HG03575 (cell line): ENCODE data around the gene IGF2R.
"Not testable (repeated sequence)": the region's sequence is repeated elsewhere in the genome, so short reads cannot be mapped to it uniquely, and the experiment has no call there.

Experiments
- ATAC-seq: cut with Tn5 transposase; IDR thresholded peaks from one replicate; pipeline ENCODE4 v1.9.1; 2021; ENCODE audit not compliant: unreplicated experiment, insufficient number of reproducible peaks, low FRiP score; ENCODE audit errors: extremely low read depth

IGF2R gene

DNA sequence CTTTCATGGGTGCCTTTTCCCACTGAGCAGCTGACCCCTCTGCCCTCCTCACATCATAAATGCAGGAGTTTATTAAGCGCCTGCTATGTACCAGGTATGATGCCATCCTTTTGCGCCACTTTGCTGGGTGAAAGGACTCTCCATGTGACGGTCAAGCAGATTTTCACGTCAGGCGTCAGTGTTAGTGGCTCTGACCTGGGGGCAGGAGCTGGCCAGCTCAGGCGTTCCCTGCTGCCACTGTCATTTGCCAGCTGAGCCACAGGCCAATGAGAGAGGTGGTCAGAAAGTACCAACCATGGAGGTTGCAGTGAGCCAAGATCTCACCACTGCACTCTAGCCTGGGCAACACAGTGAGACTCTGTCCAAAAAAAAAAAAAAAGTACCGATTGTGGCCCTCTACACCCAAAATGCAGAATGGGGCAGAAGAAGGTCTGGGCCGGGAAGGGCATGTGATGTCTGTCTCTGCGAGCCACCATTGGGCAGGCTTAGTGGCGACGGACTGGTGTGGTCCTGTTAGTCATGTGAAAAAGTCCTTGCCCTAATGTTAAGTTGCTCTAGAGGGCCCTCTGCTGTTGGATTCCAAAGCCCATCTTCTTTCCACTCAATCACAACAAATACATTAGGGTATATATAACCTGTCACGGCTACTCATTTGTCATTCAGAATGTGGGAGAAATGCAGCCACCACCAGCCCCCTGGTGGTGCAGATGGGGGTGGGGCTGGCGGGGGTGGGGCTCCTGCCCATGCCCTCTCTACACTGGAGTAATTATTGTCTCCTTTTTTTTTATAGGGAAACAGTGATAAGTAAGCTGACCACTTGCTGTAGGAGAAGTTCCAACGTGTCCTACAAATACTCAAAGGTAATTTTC, 134.3 kb downstream of the IGF2R start:
- ATAC-seq = no peak

- ATAC-seq = no peak
These were observed 134.9 kb downstream of the IGF2R start for GRCh38 chr6:160103825-160104100.

DNA sequence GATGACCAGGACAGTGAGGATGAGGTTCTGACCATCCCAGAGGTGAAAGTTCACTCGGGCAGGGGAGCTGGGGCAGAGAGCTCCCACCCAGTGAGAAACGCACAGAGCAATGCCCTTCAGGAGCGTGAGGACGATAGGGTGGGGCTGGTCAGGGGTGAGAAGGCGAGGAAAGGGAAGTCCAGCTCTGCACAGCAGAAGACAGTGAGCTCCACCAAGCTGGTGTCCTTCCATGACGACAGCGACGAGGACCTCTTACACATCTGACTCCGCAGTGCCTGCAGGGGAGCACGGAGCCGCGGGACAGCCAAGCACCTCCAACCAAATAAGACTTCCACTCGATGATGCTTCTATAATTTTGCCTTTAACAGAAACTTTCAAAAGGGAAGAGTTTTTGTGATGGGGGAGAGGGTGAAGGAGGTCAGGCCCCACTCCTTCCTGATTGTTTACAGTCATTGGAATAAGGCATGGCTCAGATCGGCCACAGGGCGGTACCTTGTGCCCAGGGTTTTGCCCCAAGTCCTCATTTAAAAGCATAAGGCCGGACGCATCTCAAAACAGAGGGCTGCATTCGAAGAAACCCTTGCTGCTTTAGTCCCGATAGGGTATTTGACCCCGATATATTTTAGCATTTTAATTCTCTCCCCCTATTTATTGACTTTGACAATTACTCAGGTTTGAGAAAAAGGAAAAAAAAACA, 136.1 kb downstream of the IGF2R start:
- no peak for ATAC-seq

DNA sequence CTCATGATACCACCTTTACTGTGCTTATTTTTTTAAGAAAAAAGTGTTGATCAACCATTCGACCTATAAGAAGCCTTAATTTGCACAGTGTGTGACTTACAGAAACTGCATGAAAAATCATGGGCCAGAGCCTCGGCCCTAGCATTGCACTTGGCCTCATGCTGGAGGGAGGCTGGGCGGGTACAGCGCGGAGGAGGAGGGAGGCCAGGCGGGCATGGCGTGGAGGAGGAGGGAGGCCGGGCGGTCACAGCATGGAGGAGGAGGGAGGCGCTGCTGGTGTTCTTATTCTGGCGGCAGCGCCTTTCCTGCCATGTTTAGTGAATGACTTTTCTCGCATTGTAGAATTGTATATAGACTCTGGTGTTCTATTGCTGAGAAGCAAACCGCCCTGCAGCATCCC, 137.1 kb downstream of the IGF2R start:
- no peak for ATAC-seq

DNA sequence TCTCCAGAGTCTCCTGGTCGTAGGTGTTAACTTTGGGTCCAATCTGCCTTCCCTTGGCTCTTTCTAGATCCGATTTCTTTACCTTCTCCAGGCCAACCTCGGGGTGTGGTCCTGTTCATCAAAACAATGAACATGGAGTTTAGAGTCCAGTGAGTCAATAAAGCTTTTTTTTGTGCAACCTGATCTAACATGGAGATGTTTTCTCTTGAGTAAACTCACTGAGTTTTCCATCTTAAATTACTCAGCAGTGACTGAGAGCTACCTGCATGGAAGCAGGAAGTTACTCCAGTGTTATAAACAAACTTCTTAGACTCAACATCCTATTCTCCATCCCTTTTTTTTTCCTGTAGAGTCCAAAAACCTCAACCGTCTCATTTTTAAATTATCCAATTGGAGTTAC, 137.8 kb downstream of the IGF2R start:
- no peak for ATAC-seq

DNA sequence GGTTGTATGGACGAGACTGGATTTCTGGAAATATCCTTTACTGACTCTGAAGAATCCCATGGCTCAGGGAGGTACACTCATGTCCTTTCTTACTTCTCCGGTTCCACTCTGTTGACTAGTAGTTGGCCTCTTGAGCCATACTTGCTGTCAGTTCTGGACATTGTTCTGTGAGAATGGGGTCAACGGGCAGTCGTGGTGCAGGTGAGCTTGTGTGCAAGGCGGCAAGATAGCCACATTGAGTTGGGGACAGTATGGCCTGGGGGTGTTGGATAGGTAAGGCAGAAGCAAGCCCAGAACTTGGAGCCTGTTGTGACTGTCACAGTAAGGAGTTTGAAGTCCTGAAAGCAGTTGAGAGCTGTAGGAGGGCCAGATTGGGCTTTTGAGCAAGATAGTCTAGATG, 139.2 kb downstream of the IGF2R start:
- ATAC-seq = no peak

DNA sequence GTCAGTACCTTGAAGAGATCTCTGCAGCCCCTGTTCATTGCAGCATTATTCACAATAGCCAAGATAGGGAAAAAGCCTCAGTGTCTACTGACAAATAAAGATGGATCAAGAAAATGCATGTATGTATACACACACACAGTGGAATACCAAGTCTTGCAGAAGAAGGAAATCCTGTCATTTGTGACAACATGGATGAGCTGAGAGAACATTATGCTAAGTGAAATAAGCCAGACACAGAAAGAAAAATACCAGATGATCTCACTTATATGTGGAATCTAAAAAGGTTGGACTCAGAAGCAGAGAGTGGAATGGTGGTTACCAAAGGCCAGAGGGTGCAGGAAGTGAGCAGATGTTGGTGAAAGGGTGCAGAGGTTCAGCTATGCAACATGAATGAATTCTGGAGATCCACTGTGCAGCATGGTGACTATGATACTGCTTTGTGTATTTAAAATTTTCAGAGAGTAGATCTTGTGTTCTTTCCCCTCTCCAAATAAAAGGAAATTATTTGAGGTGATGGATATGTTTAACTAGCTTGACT, 141.8 kb downstream of the IGF2R start:
- no peak for ATAC-seq

GRCh38 chr6:160111806-160112205, 142.9 kb downstream of the IGF2R start:
- ATAC-seq = no peak

- ATAC-seq = no peak
These were observed 143.9 kb downstream of the IGF2R start for GRCh38 chr6:160112628-160113299.

- not testable (repeated sequence) for ATAC-seq
These were observed 145.7 kb downstream of the IGF2R start for GRCh38 chr6:160114536-160114935.

DNA sequence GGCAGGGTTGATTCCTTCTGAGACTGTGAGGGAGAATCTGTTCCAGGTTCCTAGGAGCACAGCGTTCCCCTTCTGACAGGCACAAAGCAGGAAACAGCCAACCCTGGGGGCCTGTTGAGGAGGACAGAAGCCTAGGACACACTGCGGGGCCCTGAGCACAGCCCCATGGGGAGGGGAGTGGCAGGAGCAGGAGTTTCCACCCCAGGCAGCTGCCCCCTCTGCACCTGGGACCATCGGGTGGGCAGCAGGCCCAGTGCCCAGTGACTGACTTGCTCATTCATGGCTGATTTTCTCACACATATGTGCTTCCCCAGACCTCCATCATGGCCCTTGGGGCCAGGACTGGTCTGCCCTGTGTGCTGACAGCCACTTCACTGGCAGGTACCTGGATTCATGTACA, 146.5 kb downstream of the IGF2R start:
- ATAC-seq = no peak

DNA sequence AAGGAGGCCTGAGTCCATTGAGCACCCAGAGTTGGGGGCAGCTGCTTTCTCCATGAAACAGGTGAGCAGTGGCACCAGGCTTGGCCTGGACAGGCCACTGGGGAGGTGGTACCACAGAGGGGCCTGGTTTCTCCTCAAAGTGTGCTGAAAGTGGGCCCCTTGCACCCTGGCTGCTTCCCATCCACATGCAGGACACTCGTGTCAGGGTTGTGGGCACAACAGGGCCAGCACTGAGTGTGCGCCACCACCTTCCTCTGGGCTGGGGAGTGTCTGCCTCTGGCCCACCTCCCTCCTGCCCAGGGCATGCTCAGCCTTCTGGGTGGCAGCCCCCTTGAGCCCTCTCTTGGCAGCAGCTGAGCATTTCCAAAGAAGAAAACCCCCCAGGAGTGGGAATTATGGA, 147.5 kb downstream of the IGF2R start:
- no peak for ATAC-seq

GRCh38 chr6:160117137-160117536, 148.3 kb downstream of the IGF2R start:
- ATAC-seq = no peak

GRCh38 chr6:160118620-160119229, 149.8 kb downstream of the IGF2R start:
- no peak for ATAC-seq

DNA sequence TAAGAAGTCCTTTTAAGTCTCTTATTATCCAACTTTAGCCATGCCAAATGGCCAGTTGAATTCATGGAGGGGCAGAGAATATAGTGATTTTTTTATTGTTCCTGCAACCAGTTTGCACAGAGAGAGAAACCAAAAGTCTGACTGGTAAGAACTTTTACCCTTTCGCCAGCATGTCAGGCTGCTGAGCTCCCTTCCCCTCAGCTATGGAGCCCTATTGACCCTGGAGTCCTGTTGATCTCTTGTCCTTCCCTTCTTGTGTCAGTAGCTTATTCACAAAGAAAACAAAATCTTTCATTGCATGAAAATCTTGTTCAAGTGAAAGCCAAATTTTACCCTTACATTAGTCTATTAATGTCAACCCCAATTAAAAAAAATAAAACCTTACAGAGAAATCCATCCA, 151.2 kb downstream of the IGF2R start:
- ATAC-seq = no peak

- no peak for ATAC-seq
These were observed 152.7 kb downstream of the IGF2R start, which contains the start of gene SLC22A1 for GRCh38 chr6:160121558-160121957. TSS of gene SLC22A1 (plus strand) at chr6:160121815. CDS start at chr6:160121936, 121 bp downstream.

GRCh38 chr6:160121981-160122380, 153.1 kb downstream of the IGF2R start:
- no peak for ATAC-seq

GRCh38 chr6:160122744-160123143, 153.9 kb downstream of the IGF2R start:
- no peak for ATAC-seq

GRCh38 chr6:160124007-160124406, 155.1 kb downstream of the IGF2R start:
- ATAC-seq = no peak
